ENCODE measurements around the gene RPS19. TPM values are rescaled to one million over a fixed set of nuclear protein-coding genes. Genes with fewer than 3 reads are reported as not detected.

The RPS19 gene
- polyA plus RNA-seq, 1 donor (not counting 4 experiments of a cell fraction or from before 2014, with no cell fraction given), result 2,290 TPM

DNA sequence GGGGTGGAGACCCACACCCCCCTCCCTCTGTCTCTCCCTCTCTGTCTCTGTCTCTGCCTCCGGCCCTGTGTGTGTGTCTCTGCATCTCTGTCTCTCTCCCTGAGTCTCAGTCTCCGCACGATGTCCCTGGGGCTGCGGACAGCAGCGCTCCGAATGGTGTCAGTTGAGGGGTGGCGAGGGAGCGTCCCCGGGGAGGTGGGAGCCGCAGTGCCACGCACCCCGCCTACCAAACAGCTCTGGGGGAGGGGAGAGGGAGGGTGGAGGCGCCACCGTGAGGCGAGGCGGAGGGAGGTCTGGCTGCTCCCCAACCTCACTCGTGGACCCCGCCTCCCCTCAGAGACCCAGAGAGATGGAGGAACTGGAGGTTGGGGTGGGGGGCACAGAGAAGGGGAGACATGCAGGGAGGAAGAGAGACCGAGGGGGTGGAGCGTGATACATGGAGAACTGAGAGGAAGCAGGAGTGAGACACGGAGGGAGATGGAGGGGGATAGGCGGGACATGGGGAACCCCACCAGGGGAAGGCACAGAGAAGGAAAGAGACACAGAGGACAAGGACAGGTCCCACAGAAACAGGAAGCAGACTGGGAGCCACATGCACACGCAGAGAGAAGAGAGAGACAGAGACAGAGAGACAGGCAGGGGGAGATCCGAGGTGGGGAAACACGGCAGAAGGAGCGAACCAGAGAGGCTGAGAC is 61.0 kb downstream of the RPS19 start:
- Histone ChIP-seq H3K4me3 (ENCODE audit: control insufficient read depth in 2 of 3, extremely low read depth in 1 of 3, insufficient read depth in 2 of 3, low read depth in 1 of 3, low read length in 3 of 3) (no peak overlapping the region), H3K27me3 (ENCODE audit: control insufficient read depth, extremely low read depth, insufficient read depth, low read length) (peaks cover 80% of the 10 kb centered on the region), H3K9ac (ENCODE audit: control insufficient read depth, extremely low read depth, insufficient read depth, low read length) (no peak overlapping the region), H4K20me1 (ENCODE audit: control insufficient read depth, extremely low read depth, insufficient read depth, low read length) (peaks cover 6% of the 10 kb centered on the region), H3K9me3 (ENCODE audit: control insufficient read depth, low read depth, low read length) (peaks cover 8% of the 10 kb centered on the region), H3K4me1 (ENCODE audit: control insufficient read depth, extremely low read depth, insufficient read depth, low read length) (no peaks in the 10 kb centered on the region), H3K27ac (ENCODE audit: control insufficient read depth, insufficient read depth, low read length) (no peak overlapping the region), H2AFZ (ENCODE audit: control insufficient read depth, low read length) (no peak overlapping the region), H3K4me2 (ENCODE audit: control insufficient read depth, extremely low read depth, insufficient read depth, low read depth, low read length) (no peak overlapping the region), H3K36me3 (ENCODE audit: control insufficient read depth in 2 of 2, extremely low read depth in 1 of 2, insufficient read depth in 2 of 2, low read length in 2 of 2) (no peaks in the 10 kb centered on the region), H3K9me1 (ENCODE audit: control insufficient read depth, extremely low read depth, insufficient read depth, low read length) (no peaks in the 10 kb centered on the region), H3K79me2 (ENCODE audit: control insufficient read depth, insufficient read depth, low read length) (no peaks in the 10 kb centered on the region)
- dilution Hi-C loops (cut with MboI; ENCODE audit: extremely low pct_ligation_motif_present, low sequenced_read_pairs), result no loop called here
- DNase-seq (ENCODE audit: low read depth, low spot score) (no peak), FAIRE-seq (no peak)
- TF ChIP-seq CTCF (optimal IDR thresholded peaks at IDR 0.05 in 1 of 3, IDR thresholded peaks at IDR 0.05 in 1 of 3, conservative IDR thresholded peaks at IDR 0.05 in 1 of 3; ENCODE audit: extremely low read depth in 1 of 3, insufficient read depth in 2 of 3, low read length in 3 of 3) (peak in 1 of 3 experiments; percentile 18), EZH2 (IDR thresholded peaks at IDR 0.05; ENCODE audit: low read length) (peak; percentile 69)

- FAIRE-seq (no peak), DNase-seq (ENCODE audit: low read depth, low spot score) (no peak)
- Histone ChIP-seq H3K9me3 (ENCODE audit: control insufficient read depth, low read depth, low read length) (peaks cover 8% of the 10 kb centered on the region), H3K4me2 (ENCODE audit: control insufficient read depth, extremely low read depth, insufficient read depth, low read depth, low read length) (no peak overlapping the region), H3K79me2 (ENCODE audit: control insufficient read depth, insufficient read depth, low read length) (no peaks in the 10 kb centered on the region), H3K9me1 (ENCODE audit: control insufficient read depth, extremely low read depth, insufficient read depth, low read length) (no peaks in the 10 kb centered on the region), H3K4me1 (ENCODE audit: control insufficient read depth, extremely low read depth, insufficient read depth, low read length) (no peaks in the 10 kb centered on the region), H4K20me1 (ENCODE audit: control insufficient read depth, extremely low read depth, insufficient read depth, low read length) (peaks cover 6% of the 10 kb centered on the region), H3K4me3 (ENCODE audit: control insufficient read depth in 2 of 3, extremely low read depth in 1 of 3, insufficient read depth in 2 of 3, low read depth in 1 of 3, low read length in 3 of 3) (no peak overlapping the region), H3K27me3 (ENCODE audit: control insufficient read depth, extremely low read depth, insufficient read depth, low read length) (peaks cover 79% of the 10 kb centered on the region), H3K9ac (ENCODE audit: control insufficient read depth, extremely low read depth, insufficient read depth, low read length) (no peak overlapping the region), H3K36me3 (ENCODE audit: control insufficient read depth in 2 of 2, extremely low read depth in 1 of 2, insufficient read depth in 2 of 2, low read length in 2 of 2) (no peaks in the 10 kb centered on the region), H3K27ac (ENCODE audit: control insufficient read depth, insufficient read depth, low read length) (no peak overlapping the region), H2AFZ (ENCODE audit: control insufficient read depth, low read length) (no peak overlapping the region)
- dilution Hi-C loops (cut with MboI; ENCODE audit: extremely low pct_ligation_motif_present, low sequenced_read_pairs), result no loop called here
- TF ChIP-seq EZH2 (IDR thresholded peaks at IDR 0.05; ENCODE audit: low read length) (peak; percentile 7), CTCF (optimal IDR thresholded peaks at IDR 0.05 in 1 of 3, IDR thresholded peaks at IDR 0.05 in 1 of 3, conservative IDR thresholded peaks at IDR 0.05 in 1 of 3; ENCODE audit: extremely low read depth in 1 of 3, insufficient read depth in 2 of 3, low read length in 3 of 3) (no peak)
These were observed 61.8 kb downstream of the RPS19 start for GRCh38 chr19:41921577-41922576.

Small RNA genes lying within 50 kb of the gene (small RNA-seq; reads per million reads assigned to genes)
- 0 to 0.25 (median 0) reads per million in 3 experiments for gene MIR6797 (ENCODE audit: insufficient read length in 3 of 3, low read depth in 3 of 3, low replicate concordance in 1 of 3)

Other genes starting within 250 kb of the RPS19 start
- not detected in 3 replicates for gene CEACAM4, start 233.2 kb upstream of the RPS19 start, polyA plus RNA-seq
- not detected in 3 replicates for gene CEACAM7, start 172.0 kb upstream of the RPS19 start, polyA plus RNA-seq
- 0.03 TPM in 1 of 3 replicates, not detected in the others for gene CEACAM5, start 151.6 kb upstream of the RPS19 start, polyA plus RNA-seq
- 0.28 to 1.2 TPM (median 1.00 TPM) in 3 replicates for gene CEACAM6, start 104.7 kb upstream of the RPS19 start, polyA plus RNA-seq
- not detected in 3 replicates for gene CEACAM3, start 63.7 kb upstream of the RPS19 start, polyA plus RNA-seq
- gene LYPD4, start 15.6 kb upstream of the RPS19 start, polyA plus RNA-seq, result not detected in 3 replicates
- not detected in 3 replicates for gene DMRTC2, start 15.2 kb upstream of the RPS19 start, polyA plus RNA-seq
- gene CD79A, start 17.0 kb downstream of the RPS19 start, polyA plus RNA-seq, result 0.07 to 0.19 TPM (median 0.14 TPM) in 3 replicates
- 30.5 to 58.4 TPM (median 43.1 TPM) in 3 replicates for gene ARHGEF1, start 22.9 kb downstream of the RPS19 start, polyA plus RNA-seq
- gene ERFL, start 68.2 kb downstream of the RPS19 start, polyA plus RNA-seq, result not detected in 3 replicates
- gene RABAC1, start 99.1 kb downstream of the RPS19 start, polyA plus RNA-seq, result 107 to 232 TPM (median 132 TPM) in 3 replicates
- gene ATP1A3, start 134.0 kb downstream of the RPS19 start, polyA plus RNA-seq, result 0.05 to 0.09 TPM in 2 of 3 replicates, not detected in the other
- 0.06 to 0.44 TPM (median 0.17 TPM) in 3 replicates for gene GRIK5, start 210.0 kb downstream of the RPS19 start, polyA plus RNA-seq
- gene ZNF574, start 215.9 kb downstream of the RPS19 start, polyA plus RNA-seq, result 6.8 to 14.7 TPM (median 13.1 TPM) in 3 replicates

All from keratinocyte (primary cell).